Measurements from ENCODE around the gene NECTIN1. TPM values are rescaled to one million over a fixed set of nuclear protein-coding genes. Genes with fewer than 3 reads are reported as not detected.

NECTIN1 gene
- total and polyA plus RNA-seq, 2 experiments from 2014 or later: 1.0 to 5.2 TPM

- DNase-seq: no peak
- no peaks in the 10 kb centered on the region for H3K4me1 ChIP-seq (ENCODE audit: insufficient read depth)
- no peaks in the 10 kb centered on the region for H3K9me2 ChIP-seq (ENCODE audit: insufficient read depth)
- in situ Hi-C loops (cut with MboI): no loop called here
- no peak overlapping the region for H2AFZ ChIP-seq
- no peaks in the 10 kb centered on the region for H3F3A ChIP-seq (ENCODE audit: insufficient read depth)
- H3K27ac ChIP-seq: no peak overlapping the region
- H3K79me2 ChIP-seq (ENCODE audit: insufficient read depth): no peaks in the 10 kb centered on the region
- no peaks in the 10 kb centered on the region for H3K9me3 ChIP-seq (ENCODE audit: low read depth)
- no peak overlapping the region for H3K4me3 ChIP-seq
- no peaks in the 10 kb centered on the region for H3K36me3 ChIP-seq (ENCODE audit: low read depth)
- TF ChIP-seq EZH2phosphoT487 (IDR thresholded peaks at IDR 0.05; ENCODE audit: insufficient read depth, low read depth): no peak
- WGBS, 2 experiments (ENCODE audit: low coverage in 1 of 2, low lambda C conversion rate in 2 of 2, missing lambda C conversion rate in 2 of 2): 93 to 94% methylated on average over 7 of the region's 7 CpGs
- no peaks in the 10 kb centered on the region for H3K27me3 ChIP-seq (replicated peaks; ENCODE audit: insufficient read depth)
- H3K9ac ChIP-seq: no peak overlapping the region
- H4K20me1 ChIP-seq (ENCODE audit: insufficient read depth): no peaks in the 10 kb centered on the region
- H3K4me2 ChIP-seq (ENCODE audit: unreplicated experiment): no peak overlapping the region
Observed at GRCh38 chr11:119706029-119706428, 23.0 kb downstream of the NECTIN1 start.

GRCh38 chr11:119705362-119705761, 23.6 kb downstream of the NECTIN1 start:
- Histone ChIP-seq H3K9me3 (ENCODE audit: low read depth) (no peaks in the 10 kb centered on the region), H3K27ac (no peak overlapping the region), H3K4me3 (no peak overlapping the region), H2AFZ (no peak overlapping the region), H3K4me2 (ENCODE audit: unreplicated experiment) (no peak overlapping the region), H3F3A (ENCODE audit: insufficient read depth) (no peaks in the 10 kb centered on the region), H3K9me2 (ENCODE audit: insufficient read depth) (no peaks in the 10 kb centered on the region), H4K20me1 (ENCODE audit: insufficient read depth) (no peaks in the 10 kb centered on the region), H3K4me1 (ENCODE audit: insufficient read depth) (no peaks in the 10 kb centered on the region), H3K9ac (no peak overlapping the region), H3K79me2 (ENCODE audit: insufficient read depth) (no peaks in the 10 kb centered on the region), H3K27me3 (replicated peaks; ENCODE audit: insufficient read depth) (no peaks in the 10 kb centered on the region), H3K36me3 (ENCODE audit: low read depth) (no peaks in the 10 kb centered on the region)
- DNase-seq: no peak
- in situ Hi-C loops (cut with MboI): no loop called here
- 91 to 92% methylated on average over 9 of the region's 9 CpGs for WGBS, 2 experiments (ENCODE audit: low coverage in 1 of 2, low lambda C conversion rate in 2 of 2, missing lambda C conversion rate in 2 of 2)
- TF ChIP-seq EZH2 (IDR thresholded peaks at IDR 0.05; ENCODE audit: insufficient read depth, poor library complexity, severe bottlenecking) (no peak), EZH2phosphoT487 (IDR thresholded peaks at IDR 0.05; ENCODE audit: insufficient read depth, low read depth) (no peak)

DNA sequence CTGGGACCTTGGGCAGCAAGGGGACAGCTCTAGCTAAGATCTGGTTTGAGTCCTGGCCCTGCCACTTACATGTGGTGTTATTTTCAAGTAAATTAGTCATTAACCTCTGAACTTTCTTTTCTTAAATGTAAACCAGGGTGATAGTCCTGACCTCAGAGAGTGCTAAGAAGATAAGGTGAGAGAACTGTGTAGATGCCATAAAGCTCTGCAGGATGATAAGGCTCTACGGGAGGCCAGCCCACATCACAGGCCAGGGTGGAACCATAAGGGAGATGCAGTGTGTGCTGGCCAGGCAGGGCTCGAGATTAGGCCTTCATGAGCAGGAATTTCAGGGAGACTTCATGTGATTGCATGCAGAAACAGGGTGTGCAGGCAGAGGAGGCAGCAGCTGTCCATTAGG, 24.2 kb downstream of the NECTIN1 start:
- H3K9me2 ChIP-seq (ENCODE audit: insufficient read depth): no peaks in the 10 kb centered on the region
- no peak overlapping the region for H3K4me2 ChIP-seq (ENCODE audit: unreplicated experiment)
- in situ Hi-C loops (cut with MboI): no loop called here
- H3K27ac ChIP-seq: no peak overlapping the region
- no peaks in the 10 kb centered on the region for H3K9me3 ChIP-seq (ENCODE audit: low read depth)
- no peaks in the 10 kb centered on the region for H4K20me1 ChIP-seq (ENCODE audit: insufficient read depth)
- 60 to 76% methylated on average over 2 of the region's 2 CpGs for WGBS, 2 experiments (ENCODE audit: low coverage in 1 of 2, low lambda C conversion rate in 2 of 2, missing lambda C conversion rate in 2 of 2)
- no peaks in the 10 kb centered on the region for H3K4me1 ChIP-seq (ENCODE audit: insufficient read depth)
- no peak for DNase-seq
- no peaks in the 10 kb centered on the region for H3K79me2 ChIP-seq (ENCODE audit: insufficient read depth)
- H2AFZ ChIP-seq: no peak overlapping the region
- H3K36me3 ChIP-seq (ENCODE audit: low read depth): no peaks in the 10 kb centered on the region
- no peak for TF ChIP-seq EZH2 (IDR thresholded peaks at IDR 0.05; ENCODE audit: insufficient read depth, poor library complexity, severe bottlenecking)
- TF ChIP-seq EZH2phosphoT487 (IDR thresholded peaks at IDR 0.05; ENCODE audit: insufficient read depth, low read depth): no peak
- H3F3A ChIP-seq (ENCODE audit: insufficient read depth): no peaks in the 10 kb centered on the region
- H3K4me3 ChIP-seq: no peak overlapping the region
- H3K27me3 ChIP-seq (replicated peaks; ENCODE audit: insufficient read depth): no peaks in the 10 kb centered on the region
- no peak overlapping the region for H3K9ac ChIP-seq

- no peak for DNase-seq
- Histone ChIP-seq H3K79me2 (ENCODE audit: insufficient read depth) (no peaks in the 10 kb centered on the region), H3K9me3 (ENCODE audit: low read depth) (no peaks in the 10 kb centered on the region), H3K4me1 (ENCODE audit: insufficient read depth) (no peaks in the 10 kb centered on the region), H2AFZ (no peak overlapping the region), H3K4me2 (ENCODE audit: unreplicated experiment) (no peak overlapping the region), H3F3A (ENCODE audit: insufficient read depth) (no peaks in the 10 kb centered on the region), H3K9ac (no peak overlapping the region), H3K9me2 (ENCODE audit: insufficient read depth) (no peaks in the 10 kb centered on the region), H3K27ac (no peak overlapping the region), H3K4me3 (no peak overlapping the region), H3K27me3 (replicated peaks; ENCODE audit: insufficient read depth) (no peaks in the 10 kb centered on the region), H4K20me1 (ENCODE audit: insufficient read depth) (no peaks in the 10 kb centered on the region), H3K36me3 (ENCODE audit: low read depth) (no peaks in the 10 kb centered on the region)
- WGBS, 2 experiments (ENCODE audit: low coverage in 1 of 2, low lambda C conversion rate in 2 of 2, missing lambda C conversion rate in 2 of 2): 86 to 89% methylated on average over 15 of the region's 15 CpGs
- TF ChIP-seq EZH2 (IDR thresholded peaks at IDR 0.05; ENCODE audit: insufficient read depth, poor library complexity, severe bottlenecking) (no peak), EZH2phosphoT487 (IDR thresholded peaks at IDR 0.05; ENCODE audit: insufficient read depth, low read depth) (no peak)
- in situ Hi-C loops (cut with MboI): no loop called here
Observed at GRCh38 chr11:119701591-119702549, 27.1 kb downstream of the NECTIN1 start.
